ENCODE data around the gene RIPK1. TPM values are rescaled to one million over a fixed set of nuclear protein-coding genes. Genes with fewer than 3 reads are reported as not detected.

RIPK1 gene
- total RNA-seq, 1 experiment from 2014 or later, result 15.5 TPM

DNA sequence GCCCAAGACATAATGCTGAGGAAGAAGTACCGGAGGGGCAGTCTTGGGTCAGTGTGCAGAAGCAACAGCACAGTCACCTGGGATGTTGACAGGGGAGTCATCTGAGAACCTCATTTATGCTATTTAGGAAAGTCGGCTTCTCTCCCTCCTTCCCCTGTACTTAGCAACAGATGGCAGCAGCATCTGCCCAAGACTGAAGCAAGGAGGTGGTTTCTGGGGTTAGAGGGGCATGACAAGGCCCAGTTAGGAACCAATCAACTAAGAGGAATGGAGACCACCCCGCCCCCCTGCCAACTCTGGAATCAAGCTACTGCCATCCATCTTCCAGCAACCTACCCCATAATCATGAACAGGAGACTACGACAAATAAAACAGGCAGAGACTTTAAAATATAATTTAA lies 21.7 kb downstream of the RIPK1 start:
- H3K36me3 ChIP-seq (ENCODE audit: control insufficient read depth, insufficient read depth, low read length), result peaks cover 2% of the 10 kb centered on the region
- ChIA-PET CTCF (no interaction called here), POLR2A (no interaction called here)
- no peaks in the 10 kb centered on the region for H3K4me1 ChIP-seq
- intact Hi-C loops (cut with micrococcal nuclease; ENCODE audit: unreplicated experiment), result no loop called here
- no peaks in the 10 kb centered on the region for H3K27me3 ChIP-seq (replicated peaks; ENCODE audit: control insufficient read depth, insufficient read depth, low read length)
- H3K9me3 ChIP-seq, result no peaks in the 10 kb centered on the region
- no peak for DNase-seq
- TF ChIP-seq, protein P1, sequence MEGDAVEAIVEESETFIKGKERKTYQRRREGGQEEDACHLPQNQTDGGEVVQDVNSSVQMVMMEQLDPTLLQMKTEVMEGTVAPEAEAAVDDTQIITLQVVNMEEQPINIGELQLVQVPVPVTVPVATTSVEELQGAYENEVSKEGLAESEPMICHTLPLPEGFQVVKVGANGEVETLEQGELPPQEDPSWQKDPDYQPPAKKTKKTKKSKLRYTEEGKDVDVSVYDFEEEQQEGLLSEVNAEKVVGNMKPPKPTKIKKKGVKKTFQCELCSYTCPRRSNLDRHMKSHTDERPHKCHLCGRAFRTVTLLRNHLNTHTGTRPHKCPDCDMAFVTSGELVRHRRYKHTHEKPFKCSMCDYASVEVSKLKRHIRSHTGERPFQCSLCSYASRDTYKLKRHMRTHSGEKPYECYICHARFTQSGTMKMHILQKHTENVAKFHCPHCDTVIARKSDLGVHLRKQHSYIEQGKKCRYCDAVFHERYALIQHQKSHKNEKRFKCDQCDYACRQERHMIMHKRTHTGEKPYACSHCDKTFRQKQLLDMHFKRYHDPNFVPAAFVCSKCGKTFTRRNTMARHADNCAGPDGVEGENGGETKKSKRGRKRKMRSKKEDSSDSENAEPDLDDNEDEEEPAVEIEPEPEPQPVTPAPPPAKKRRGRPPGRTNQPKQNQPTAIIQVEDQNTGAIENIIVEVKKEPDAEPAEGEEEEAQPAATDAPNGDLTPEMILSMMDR (IDR thresholded peaks at IDR 0.05; ENCODE audit: insufficient read depth in 1 of 2, low read depth in 1 of 2, low read length in 1 of 2, severe bottlenecking in 1 of 2, unreplicated experiment in 1 of 2), result no peak
- Mint-ChIP-seq H3K9me3 (ENCODE audit: unreplicated experiment) (peaks cover 13% of the 10 kb centered on the region), H3K4me1 (ENCODE audit: low read depth, unreplicated experiment) (no peaks in the 10 kb centered on the region), H3K4me3 (ENCODE audit: unreplicated experiment) (no peak overlapping the region), H3K27me3 (ENCODE audit: insufficient read depth, unreplicated experiment) (no peaks in the 10 kb centered on the region), H3K36me3 (ENCODE audit: insufficient read depth, unreplicated experiment) (peaks cover 41% of the 10 kb centered on the region), H3K27ac (ENCODE audit: unreplicated experiment) (no peak overlapping the region)
- H3K4me3 ChIP-seq (ENCODE audit: low read depth, low read length), result no peak overlapping the region
- BruUV-seq (replicated peaks), result no TSS peak

DNA sequence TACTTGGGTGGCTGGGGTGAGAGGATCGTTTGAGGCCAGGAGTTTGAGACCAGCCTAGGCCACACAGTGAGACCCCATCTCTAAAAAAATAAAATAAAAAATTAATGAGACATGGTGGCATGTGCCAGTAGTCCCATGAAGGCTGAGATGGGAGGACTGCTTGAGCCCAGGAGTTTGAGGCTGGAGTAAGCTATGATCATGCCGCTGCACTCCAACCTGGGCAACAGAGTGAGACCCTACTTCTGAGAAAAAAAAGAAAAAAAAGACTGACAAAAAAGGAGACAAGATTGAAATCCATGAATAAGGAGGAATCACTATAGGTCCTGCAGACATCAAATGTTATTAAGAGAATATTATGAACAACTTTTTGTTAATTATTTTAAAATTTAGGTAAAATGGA lies 26.5 kb downstream of the RIPK1 start:
- H3K4me3 Mint-ChIP-seq (ENCODE audit: unreplicated experiment), result no peak overlapping the region
- intact Hi-C loops (cut with micrococcal nuclease; ENCODE audit: unreplicated experiment), result no loop called here
- Histone ChIP-seq H3K4me1 (no peaks in the 10 kb centered on the region), H3K27me3 (replicated peaks; ENCODE audit: control insufficient read depth, insufficient read depth, low read length) (no peaks in the 10 kb centered on the region), H3K36me3 (ENCODE audit: control insufficient read depth, insufficient read depth, low read length) (no peaks in the 10 kb centered on the region; the same call in 1 of the 2 replicates), H3K9me3 (no peaks in the 10 kb centered on the region), H3K4me3 (ENCODE audit: low read depth, low read length) (no peak overlapping the region)
- BruUV-seq (replicated peaks), result no TSS peak
- no peak for DNase-seq
- TF ChIP-seq, protein P1 (IDR thresholded peaks at IDR 0.05; ENCODE audit: insufficient read depth in 1 of 2, low read depth in 1 of 2, low read length in 1 of 2, severe bottlenecking in 1 of 2, unreplicated experiment in 1 of 2), result no peak
- H3K27ac Mint-ChIP-seq (ENCODE audit: unreplicated experiment), result no peak overlapping the region
- H3K36me3 Mint-ChIP-seq (ENCODE audit: insufficient read depth, unreplicated experiment), result peaks cover 34% of the 10 kb centered on the region
- ChIA-PET CTCF (no interaction called here), POLR2A (no interaction called here)
- no peaks in the 10 kb centered on the region for H3K4me1 Mint-ChIP-seq (ENCODE audit: low read depth, unreplicated experiment)
- H3K27me3 Mint-ChIP-seq (ENCODE audit: insufficient read depth, unreplicated experiment), result no peaks in the 10 kb centered on the region
- peaks cover 8% of the 10 kb centered on the region for H3K9me3 Mint-ChIP-seq (ENCODE audit: unreplicated experiment)

DNA sequence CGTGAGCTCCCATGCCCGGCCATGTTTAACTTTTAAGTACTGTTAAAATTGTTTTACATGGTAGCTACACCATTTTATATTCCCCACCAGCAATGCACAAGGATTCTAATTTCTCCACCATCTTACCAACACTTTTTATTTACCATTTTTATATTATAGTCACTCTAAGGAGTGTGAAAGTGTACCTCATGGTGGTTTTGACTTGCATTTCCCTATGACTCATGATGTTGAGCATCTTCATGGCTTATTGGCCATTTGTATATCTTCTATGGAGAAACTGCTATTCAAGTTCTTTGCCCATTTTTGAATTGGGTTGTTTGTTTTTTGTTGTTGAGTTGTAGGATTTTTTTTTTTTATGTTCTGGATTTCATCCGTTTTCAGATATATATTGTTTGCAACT lies 34.6 kb downstream of the RIPK1 start:
- no TSS peak for BruUV-seq (replicated peaks)
- POLR2A ChIA-PET, result interaction anchor here (0.7 kb wide), 1 partner anchor 54 kb away, joined by 3 read pairs; the partner anchor contains the start of gene TUBB2A
- intact Hi-C loops (cut with micrococcal nuclease; ENCODE audit: unreplicated experiment), result no loop called here
- H3K27ac Mint-ChIP-seq (ENCODE audit: unreplicated experiment), result no peak overlapping the region
- CTCF ChIA-PET, result no interaction called here
- peaks cover 2% of the 10 kb centered on the region for H3K36me3 ChIP-seq (ENCODE audit: control insufficient read depth, insufficient read depth, low read length)
- DNase-seq, result no peak
- no peaks in the 10 kb centered on the region for H3K4me1 ChIP-seq
- H3K4me3 Mint-ChIP-seq (ENCODE audit: unreplicated experiment), result no peak overlapping the region
- no peak overlapping the region for H3K4me3 ChIP-seq (ENCODE audit: low read depth, low read length)
- no peaks in the 10 kb centered on the region for H3K9me3 Mint-ChIP-seq (ENCODE audit: unreplicated experiment)
- TF ChIP-seq, protein P1 (IDR thresholded peaks at IDR 0.05; ENCODE audit: insufficient read depth in 1 of 2, low read depth in 1 of 2, low read length in 1 of 2, severe bottlenecking in 1 of 2, unreplicated experiment in 1 of 2), result no peak
- H3K27me3 Mint-ChIP-seq (ENCODE audit: insufficient read depth, unreplicated experiment), result no peaks in the 10 kb centered on the region
- H3K36me3 Mint-ChIP-seq (ENCODE audit: insufficient read depth, unreplicated experiment), result peaks cover 33% of the 10 kb centered on the region
- H3K4me1 Mint-ChIP-seq (ENCODE audit: low read depth, unreplicated experiment), result no peaks in the 10 kb centered on the region
- H3K9me3 ChIP-seq, result no peaks in the 10 kb centered on the region
- H3K27me3 ChIP-seq (replicated peaks; ENCODE audit: control insufficient read depth, insufficient read depth, low read length), result no peaks in the 10 kb centered on the region
